OCI-LY1 (cell line): Measurements from ENCODE around the gene DPEP2NB.

Experiments
- H2AFZ ChIP-seq: fragments of 200-600 bp; sonication (generic), shearing (Covaris generic); 2 replicates; pipeline ENCODE4 v1.6.0; 2014; ENCODE audit warnings: antibody characterized with exemption, mild to moderate bottlenecking, low read length
- H3F3A ChIP-seq: fragments of 200-600 bp; sonication (generic), shearing (Covaris generic); 2 replicates; pipeline ENCODE4 v1.6.0; 2014; ENCODE audit warnings: mild to moderate bottlenecking, antibody characterized with exemption, low read length, moderate library complexity; ENCODE audit not compliant: insufficient read depth
- H3K27ac ChIP-seq: fragments of 200-600 bp; sonication (generic); 2 replicates; pipeline ENCODE4 v1.5.1; 2014; ENCODE audit warnings: low read length, mixed run types, mild to moderate bottlenecking, low read depth; ENCODE audit not compliant: poor library complexity, severe bottlenecking
- H3K27me3 ChIP-seq: fragments of 200-600 bp; sonication (generic); 2 replicates; pipeline ENCODE4 v1.6.0; 2014; ENCODE audit warnings: antibody characterized with exemption, mild to moderate bottlenecking, low read length, moderate library complexity; ENCODE audit not compliant: insufficient read depth
- H3K36me3 ChIP-seq: fragments of 200-600 bp; sonication (generic); 2 replicates; pipeline ENCODE4 v1.6.1; 2014; ENCODE audit warnings: mild to moderate bottlenecking, antibody characterized with exemption, low read length, moderate library complexity, mixed read lengths; ENCODE audit not compliant: insufficient read depth
- H3K4me1 ChIP-seq: fragments of 200-600 bp; sonication (generic); 2 replicates; pipeline ENCODE4 v1.5.1; 2014; ENCODE audit warnings: mild to moderate bottlenecking, low read length, moderate library complexity; ENCODE audit not compliant: insufficient read depth, severe bottlenecking
- H3K4me2 ChIP-seq: fragments of 200-600 bp; sonication (generic), shearing (Covaris generic); 2 replicates; pipeline ENCODE4 v1.6.1; 2014; ENCODE audit warnings: low read length
- H3K4me3 ChIP-seq: fragments of 200-600 bp; sonication (generic); 2 replicates; pipeline ENCODE4 v1.5.1; 2014; ENCODE audit warnings: low read length, low read depth, mild to moderate bottlenecking, mixed read lengths; ENCODE audit not compliant: poor library complexity, severe bottlenecking
- H3K79me2 ChIP-seq: fragments of 200-600 bp; shearing (Covaris generic); 2 replicates; pipeline ENCODE4 v1.6.1; 2016; ENCODE audit warnings: mixed run types, low read length, mixed read lengths; ENCODE audit not compliant: insufficient read depth
- H3K9ac ChIP-seq: fragments of 200-600 bp; sonication (generic), shearing (Covaris generic); 2 replicates; pipeline ENCODE4 v1.6.1; 2014; ENCODE audit warnings: mild to moderate bottlenecking, low read length, mixed read lengths
- H3K9me2 ChIP-seq: fragments of 200-600 bp; sonication (generic), shearing (Covaris generic); 2 replicates; pipeline ENCODE4 v1.6.1; 2014; ENCODE audit warnings: low read depth, mild to moderate bottlenecking, low read length, mixed read lengths
- H3K9me3 ChIP-seq: fragments of 200-600 bp; shearing (Covaris generic); 2 replicates; pipeline ENCODE4 v1.6.1; 2014; ENCODE audit warnings: low read length, mixed read lengths
- H4K20me1 ChIP-seq: fragments of 200-600 bp; sonication (generic), shearing (Covaris generic); 2 replicates; pipeline ENCODE4 v1.6.0; 2016; ENCODE audit warnings: mild to moderate bottlenecking, low read length; ENCODE audit not compliant: insufficient read depth
- EZH2 ChIP-seq: fragments of 200-600 bp; sonication (generic), shearing (Covaris generic); IDR thresholded peaks from 2 replicates; pipeline ENCODE4 v1.8.0; 2017; ENCODE audit warnings: borderline replicate concordance, mixed run types, mild to moderate bottlenecking, antibody characterized with exemption, low read length, moderate library complexity, mixed read lengths
- TF ChIP-seq, protein P1 (sequence below): fragments of 200-600 bp; sonication (generic), shearing (Covaris generic); IDR thresholded peaks from 2 replicates; pipeline ENCODE4 v1.5.1; 2017; ENCODE audit warnings: mild to moderate bottlenecking, antibody characterized with exemption, low read length, moderate library complexity, mixed read lengths

DPEP2NB gene

DNA sequence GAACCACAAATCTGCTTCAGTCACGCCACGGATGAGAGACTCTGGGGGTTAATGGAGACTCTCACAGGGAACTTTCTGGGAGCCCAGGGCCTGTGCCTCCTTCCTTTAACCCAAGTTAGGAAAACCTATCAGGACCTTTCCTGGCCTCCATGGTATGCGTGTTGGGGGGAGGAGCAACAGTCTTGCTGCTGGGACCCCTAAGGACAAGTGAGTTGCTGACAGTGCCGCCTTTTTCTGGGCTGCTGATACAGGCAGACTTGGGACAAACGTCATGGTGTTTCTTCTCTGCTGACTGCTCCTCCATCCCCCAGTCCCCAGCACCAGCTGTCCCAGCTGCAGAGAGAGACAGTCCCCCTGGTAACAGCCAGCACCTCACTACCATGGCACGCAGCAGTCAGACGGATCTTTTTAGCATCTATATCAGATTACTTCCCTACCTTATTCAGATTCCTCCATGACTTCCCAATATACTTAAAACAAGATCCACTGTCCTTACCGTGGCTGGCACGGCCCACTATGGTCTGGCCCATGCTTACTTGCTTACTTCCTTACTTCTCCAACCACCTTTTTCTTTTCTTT lies 6.5 kb downstream of the DPEP2NB start:
- no peaks in the 10 kb centered on the region for H3F3A ChIP-seq
- no peaks in the 10 kb centered on the region for H3K36me3 ChIP-seq
- no peaks in the 10 kb centered on the region for H3K9me2 ChIP-seq
- TF ChIP-seq EZH2 = no peak
- TF ChIP-seq, protein P1, sequence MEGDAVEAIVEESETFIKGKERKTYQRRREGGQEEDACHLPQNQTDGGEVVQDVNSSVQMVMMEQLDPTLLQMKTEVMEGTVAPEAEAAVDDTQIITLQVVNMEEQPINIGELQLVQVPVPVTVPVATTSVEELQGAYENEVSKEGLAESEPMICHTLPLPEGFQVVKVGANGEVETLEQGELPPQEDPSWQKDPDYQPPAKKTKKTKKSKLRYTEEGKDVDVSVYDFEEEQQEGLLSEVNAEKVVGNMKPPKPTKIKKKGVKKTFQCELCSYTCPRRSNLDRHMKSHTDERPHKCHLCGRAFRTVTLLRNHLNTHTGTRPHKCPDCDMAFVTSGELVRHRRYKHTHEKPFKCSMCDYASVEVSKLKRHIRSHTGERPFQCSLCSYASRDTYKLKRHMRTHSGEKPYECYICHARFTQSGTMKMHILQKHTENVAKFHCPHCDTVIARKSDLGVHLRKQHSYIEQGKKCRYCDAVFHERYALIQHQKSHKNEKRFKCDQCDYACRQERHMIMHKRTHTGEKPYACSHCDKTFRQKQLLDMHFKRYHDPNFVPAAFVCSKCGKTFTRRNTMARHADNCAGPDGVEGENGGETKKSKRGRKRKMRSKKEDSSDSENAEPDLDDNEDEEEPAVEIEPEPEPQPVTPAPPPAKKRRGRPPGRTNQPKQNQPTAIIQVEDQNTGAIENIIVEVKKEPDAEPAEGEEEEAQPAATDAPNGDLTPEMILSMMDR = no peak
- no peaks in the 10 kb centered on the region for H3K9me3 ChIP-seq
- no peaks in the 10 kb centered on the region for H3K27me3 ChIP-seq
- H4K20me1 ChIP-seq = no peaks in the 10 kb centered on the region
- peaks cover 22% of the 10 kb centered on the region for H3K4me1 ChIP-seq
- H3K4me2 ChIP-seq = no peak overlapping the region
- no peak overlapping the region for H3K9ac ChIP-seq
- no peak overlapping the region for H3K4me3 ChIP-seq
- H3K27ac ChIP-seq = no peak overlapping the region
- H3K79me2 ChIP-seq = no peaks in the 10 kb centered on the region
- no peak overlapping the region for H2AFZ ChIP-seq

DNA sequence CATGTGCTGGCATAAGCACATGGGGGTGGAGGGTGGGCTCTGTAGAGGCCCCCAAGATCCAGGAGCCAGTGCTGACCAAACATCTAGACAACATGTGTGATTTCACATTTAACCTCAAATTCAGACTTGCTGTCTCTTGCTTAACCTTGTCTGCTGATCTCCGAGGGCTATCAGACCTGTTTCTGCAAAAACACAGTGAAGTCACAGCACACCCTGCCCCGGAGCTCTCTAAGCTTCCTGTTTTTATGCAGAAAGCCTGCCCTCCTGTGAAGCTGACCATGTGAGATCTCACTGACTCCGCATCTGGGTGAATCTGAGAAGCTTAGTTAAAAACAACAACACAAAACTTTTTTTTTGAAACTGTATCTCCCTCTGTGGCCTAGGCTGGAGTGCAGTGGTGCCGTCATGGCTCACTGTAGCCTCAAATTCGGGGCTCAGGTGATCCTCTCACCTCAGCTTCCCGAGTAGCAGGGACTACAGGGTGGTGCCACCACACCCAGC lies 9.9 kb downstream of the DPEP2NB start:
- TF ChIP-seq, protein P1 = no peak
- TF ChIP-seq EZH2 = no peak

DNA sequence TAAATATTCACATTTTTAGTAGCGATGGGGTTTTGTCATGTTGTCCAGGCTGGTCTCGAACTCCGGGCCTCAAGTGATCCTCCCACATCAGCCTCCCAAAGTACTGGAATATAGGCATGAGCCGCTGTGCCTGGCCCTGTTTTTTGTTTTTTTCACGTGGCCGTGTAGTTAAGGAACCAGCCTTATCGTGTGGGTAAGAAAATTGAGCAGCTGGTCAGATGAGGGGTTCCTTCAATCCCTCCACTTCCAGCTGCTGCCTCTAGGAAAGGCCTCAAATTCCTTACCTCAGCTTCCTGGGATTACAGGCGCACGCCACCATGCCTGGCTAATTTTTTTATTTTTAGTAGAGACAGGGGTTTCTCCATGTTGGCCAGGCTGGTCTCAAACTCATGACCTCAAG lies 10.5 kb downstream of the DPEP2NB start:
- Histone ChIP-seq H3K27me3 (no peaks in the 10 kb centered on the region), H3K4me1 (peaks cover 21% of the 10 kb centered on the region), H3K27ac (peak overlapping the region; percentile 82), H2AFZ (no peak overlapping the region), H3K4me2 (no peak overlapping the region), H4K20me1 (no peaks in the 10 kb centered on the region), H3K9me3 (no peaks in the 10 kb centered on the region), H3K9ac (no peak overlapping the region; the same call in 1 of the 2 replicates), H3K36me3 (no peaks in the 10 kb centered on the region), H3F3A (no peaks in the 10 kb centered on the region), H3K79me2 (no peaks in the 10 kb centered on the region), H3K9me2 (no peaks in the 10 kb centered on the region), H3K4me3 (no peak overlapping the region)
- TF ChIP-seq, protein P1 = no peak
- no peak for TF ChIP-seq EZH2

More for the DNA sequence above, 9.9 kb downstream of the DPEP2NB start:
- Histone ChIP-seq H4K20me1 (no peaks in the 10 kb centered on the region), H2AFZ (peak overlapping the region; percentile 72), H3K79me2 (no peaks in the 10 kb centered on the region), H3K9me3 (no peaks in the 10 kb centered on the region), H3K36me3 (no peaks in the 10 kb centered on the region), H3K4me2 (peak overlapping the region; percentile 31; the same call in 1 of the 2 replicates), H3F3A (no peaks in the 10 kb centered on the region), H3K4me1 (peaks cover 16% of the 10 kb centered on the region), H3K9me2 (no peaks in the 10 kb centered on the region), H3K27ac (peak overlapping the region; percentile 82), H3K9ac (peak overlapping the region; percentile 39; the same call in 1 of the 2 replicates), H3K27me3 (no peaks in the 10 kb centered on the region), H3K4me3 (no peak overlapping the region)
